Spinal cord (tissue), 10 donors: Measurements from ENCODE around the gene MON2. TPM values are rescaled to one million over a fixed set of nuclear protein-coding genes. Genes with fewer than 3 reads are reported as not detected.
A peak's percentile ranks its signal among the peaks of the same experiment; 100 is the strongest.

Experiments used
- DNase-seq, 6 donors: peaks; one replicate each; pipeline versions ENCODE4 v3.0.0 to v3.0.0-alpha.2; 2013 to 2015; ENCODE audit warnings: low spot score in 6 of 6, low read depth in 4 of 6
- H3K27ac ChIP-seq: one replicate; pipeline ENCODE4 v1.5.1; 2013; ENCODE audit warnings: low read depth, low read length, control low read depth
- H3K27me3 ChIP-seq: one replicate; pipeline ENCODE4 v1.6.1; 2013; ENCODE audit warnings: low read length; ENCODE audit not compliant: control insufficient read depth, insufficient read depth
- H3K36me3 ChIP-seq: one replicate; pipeline ENCODE4 v1.6.1; 2013; ENCODE audit warnings: low read length; ENCODE audit not compliant: control insufficient read depth, insufficient read depth
- H3K4me1 ChIP-seq: one replicate; pipeline ENCODE4 v1.6.1; 2013; ENCODE audit warnings: low read length; ENCODE audit not compliant: control insufficient read depth, insufficient read depth
- H3K4me3 ChIP-seq: one replicate; pipeline ENCODE4 v1.5.1; 2013; ENCODE audit warnings: low read depth, low read length, control low read depth
- H3K9me3 ChIP-seq: one replicate; pipeline ENCODE4 v1.6.1; 2013; ENCODE audit warnings: low read length; ENCODE audit not compliant: control insufficient read depth, insufficient read depth
- WGBS: methylation state at CpG from one replicate; pipeline ENCODE4 v1.1.5; 2013; ENCODE audit warnings: missing lambda C conversion rate; ENCODE audit not compliant: insufficient coverage; 5-methylcytosine and 5-hydroxymethylcytosine counted together
- long read RNA-seq, 4 donors: transcript quantifications; one replicate each; lab custom pipeline, GENCODE V29; 2026
- polyA plus RNA-seq, 2 donors: library from polyadenylated mRNA; unstranded; fragments of 120-200 nt; gene quantifications; one replicate each; pipeline ENCODE4 v1.2.1, GENCODE V29; 2013; ENCODE audit not compliant: insufficient read length in 2 of 2
- total RNA-seq, 2 donors: library from RNA; depleted of rRNA in 1 of 2; stranded (reverse); fragments of 120-200 nt in 1 of 2; fragments of >200 nt in 1 of 2; gene quantifications; one replicate each; pipeline versions ENCODE4 v1.2.3 to v1.2.4, GENCODE V29; 2013 to 2014
- donor health status: healthy.

MON2 gene
- total RNA-seq = 100 to 1,000 TPM in 1 of 2 donors, 10 to 100 TPM in 1; 42.9 to 130 TPM
- polyA plus RNA-seq = 10 to 100 TPM; 45.4 to 46.1 TPM
- long read RNA-seq, donor 1, full-length matches to known transcripts = 2 of 8 reads
- long read RNA-seq, donor 1, partial matches to known transcripts = 6 of 8 reads
- long read RNA-seq, donor 1, other reads (novel, unspliced or antisense) = 0 of 8 reads
- long read RNA-seq, donor 2, full-length matches to known transcripts = 1 of 1 reads
- long read RNA-seq, donor 2, partial matches to known transcripts = 0 of 1 reads
- long read RNA-seq, donor 2, other reads (novel, unspliced or antisense) = 0 of 1 reads
- long read RNA-seq, donor 3, full-length matches to known transcripts = 1 of 1 reads
- long read RNA-seq, donor 3, partial matches to known transcripts = 0 of 1 reads
- long read RNA-seq, donor 3, other reads (novel, unspliced or antisense) = 0 of 1 reads
- long read RNA-seq, donor 4, partial matches to known transcripts = 11 of 15 reads
- long read RNA-seq, donor 4, other reads (novel, unspliced or antisense) = 0 of 15 reads

DNA sequence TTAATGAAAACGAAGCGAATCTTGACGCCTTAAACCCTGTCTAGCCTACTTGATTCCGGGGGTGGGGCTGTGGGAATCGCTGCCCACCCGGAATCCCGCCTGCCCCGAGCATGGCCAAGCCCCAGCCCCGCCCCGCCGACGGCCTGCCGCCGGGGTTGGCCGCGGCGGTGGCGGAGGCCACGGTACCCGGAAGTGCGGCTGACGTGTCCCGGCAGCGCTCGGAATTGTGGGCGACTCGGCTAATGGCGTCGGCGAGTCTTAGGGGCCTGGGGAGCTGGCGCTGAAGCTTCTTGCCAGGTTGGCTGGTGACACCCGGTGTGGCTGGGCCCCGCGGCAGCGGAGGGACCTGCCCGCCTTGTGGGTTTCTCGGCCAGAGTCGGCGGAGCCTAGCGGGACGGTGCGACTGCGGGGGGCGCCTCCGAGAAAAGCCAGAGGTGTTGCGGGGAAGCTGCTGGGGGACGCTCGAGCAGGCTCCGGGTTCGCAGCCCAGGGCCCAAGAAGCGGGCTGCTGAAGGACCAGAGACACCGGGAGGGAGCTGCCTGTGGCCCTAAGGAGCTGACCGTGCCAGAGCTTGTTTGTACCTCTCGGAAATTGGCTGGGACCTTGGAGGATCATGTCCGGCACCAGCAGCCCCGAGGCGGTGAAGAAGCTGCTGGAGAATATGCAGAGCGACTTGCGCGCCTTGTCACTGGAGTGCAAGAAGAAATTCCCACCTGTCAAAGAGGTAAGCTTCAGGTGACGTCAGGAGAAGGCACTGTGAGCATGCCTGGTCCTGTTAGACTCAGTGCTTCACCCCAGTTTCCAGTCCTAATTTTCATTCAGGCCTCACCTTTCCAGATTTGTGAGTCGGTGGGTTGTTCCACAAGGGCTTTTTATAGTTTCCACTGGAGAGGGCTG is at the start of gene MON2:
MON2 (plus strand) TSS at position 233 of the 898 bp plus-strand sequence; CDS start at position 615, 382 bp downstream.
- H3K27me3 ChIP-seq = no peaks in the 10 kb centered on the region
- H3K27ac ChIP-seq = peak within 1 kb of the TSS; percentile 96
- peaks cover 9% of the 10 kb centered on the region for H3K4me1 ChIP-seq
- no peaks in the 10 kb centered on the region for H3K9me3 ChIP-seq
- peak; percentile 78 to 96 (median 85) for DNase-seq
- H3K4me3 ChIP-seq = peak within 1 kb of the TSS; percentile 91
- H3K36me3 ChIP-seq = peaks cover 2% of the 10 kb centered on the region
- WGBS = under 1% methylated on average over 60 of the region's 62 CpGs

GRCh38 chr12:62426089-62426488 is 40.5 kb upstream of the MON2 start:
- no CpG with 5 or more reads among the region's 3 CpGs for WGBS
- no peak for DNase-seq
- no peaks in the 10 kb centered on the region for H3K36me3 ChIP-seq

DNA sequence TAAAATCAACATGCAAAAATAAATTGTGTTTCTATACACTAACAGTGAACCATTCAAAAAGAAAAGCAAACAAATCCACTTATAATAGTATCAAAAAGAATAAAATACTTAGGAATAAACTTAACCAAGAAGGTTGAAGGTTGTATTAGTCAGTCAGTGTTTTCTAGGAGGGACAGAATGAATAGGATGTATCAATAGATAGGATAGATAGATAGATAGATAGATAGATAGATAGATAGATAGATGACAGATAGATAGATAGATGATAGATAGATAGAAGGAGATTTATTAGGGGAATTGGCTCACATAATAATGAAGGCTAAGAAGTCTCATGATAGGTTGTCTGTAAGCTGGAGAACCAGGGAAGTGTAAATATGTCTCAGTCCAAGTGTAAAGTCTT is 37.2 kb upstream of the MON2 start:
- peaks cover 4% of the 10 kb centered on the region for H3K27me3 ChIP-seq
- H3K9me3 ChIP-seq = no peaks in the 10 kb centered on the region
- H3K4me3 ChIP-seq = no peak overlapping the region
- H3K4me1 ChIP-seq = no peaks in the 10 kb centered on the region
- DNase-seq = no peak
- H3K36me3 ChIP-seq = no peaks in the 10 kb centered on the region
- H3K27ac ChIP-seq = no peak overlapping the region

More at GRCh38 chr12:62426089-62426488, 40.5 kb upstream of the MON2 start:
- Histone ChIP-seq H3K27ac (no peak overlapping the region), H3K9me3 (no peaks in the 10 kb centered on the region), H3K4me3 (no peak overlapping the region), H3K27me3 (no peaks in the 10 kb centered on the region), H3K4me1 (no peaks in the 10 kb centered on the region)

DNA sequence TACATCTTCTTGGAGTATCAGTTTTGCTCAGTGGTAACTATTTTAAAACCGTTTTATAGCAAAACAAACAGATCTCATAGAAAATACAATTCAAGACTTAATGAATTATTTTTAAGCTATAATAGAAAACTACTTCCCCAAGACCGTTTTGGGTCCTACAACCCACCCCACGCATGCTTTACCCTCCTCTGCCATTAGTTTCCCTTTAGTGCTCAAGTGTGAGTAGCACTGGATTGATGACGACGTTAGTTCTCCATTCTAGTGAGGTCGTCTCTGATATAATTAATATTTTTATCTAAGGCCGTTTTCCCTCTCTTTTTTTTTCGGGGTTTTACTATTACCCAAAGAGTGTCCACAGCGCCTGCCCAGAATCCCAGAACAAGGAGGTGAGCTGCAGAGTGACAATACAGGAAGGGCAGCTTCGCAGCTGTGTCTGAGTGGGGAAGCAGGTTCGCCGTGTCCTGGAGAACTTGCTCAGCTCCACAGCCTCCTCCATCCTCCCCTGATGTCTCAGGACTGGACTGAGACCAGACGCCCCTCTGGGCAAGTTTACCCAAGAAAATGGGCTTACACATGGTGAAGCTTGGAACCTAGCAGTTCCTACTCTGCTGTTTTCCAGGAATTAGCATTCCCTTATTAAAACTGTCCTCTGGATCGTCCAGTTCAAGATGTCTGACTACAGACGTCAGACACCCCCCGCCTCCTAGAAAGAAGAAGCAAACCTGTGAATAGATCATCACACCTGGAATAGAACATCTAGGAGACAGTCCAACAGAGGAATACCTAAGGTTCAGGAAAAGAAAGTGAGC is 31.9 kb upstream of the MON2 start:
- Histone ChIP-seq H3K4me3 (peak overlapping the region; percentile 42), H3K36me3 (no peaks in the 10 kb centered on the region), H3K27ac (no peak overlapping the region), H3K4me1 (peaks cover 11% of the 10 kb centered on the region), H3K27me3 (peaks cover 15% of the 10 kb centered on the region), H3K9me3 (no peaks in the 10 kb centered on the region)
- WGBS = 20% methylated on average over 4 of the region's 16 CpGs
- no peak for DNase-seq

GRCh38 chr12:62435303-62436163 is 31.1 kb upstream of the MON2 start:
- H3K9me3 ChIP-seq = no peaks in the 10 kb centered on the region
- peaks cover 11% of the 10 kb centered on the region for H3K4me1 ChIP-seq
- DNase-seq = peak; percentile 6 to 79 (median 27)
- no peaks in the 10 kb centered on the region for H3K36me3 ChIP-seq
- WGBS = under 1% methylated on average over 24 of the region's 29 CpGs
- H3K27ac ChIP-seq = no peak overlapping the region
- peaks cover 15% of the 10 kb centered on the region for H3K27me3 ChIP-seq
- peak overlapping the region; percentile 42 for H3K4me3 ChIP-seq

DNA sequence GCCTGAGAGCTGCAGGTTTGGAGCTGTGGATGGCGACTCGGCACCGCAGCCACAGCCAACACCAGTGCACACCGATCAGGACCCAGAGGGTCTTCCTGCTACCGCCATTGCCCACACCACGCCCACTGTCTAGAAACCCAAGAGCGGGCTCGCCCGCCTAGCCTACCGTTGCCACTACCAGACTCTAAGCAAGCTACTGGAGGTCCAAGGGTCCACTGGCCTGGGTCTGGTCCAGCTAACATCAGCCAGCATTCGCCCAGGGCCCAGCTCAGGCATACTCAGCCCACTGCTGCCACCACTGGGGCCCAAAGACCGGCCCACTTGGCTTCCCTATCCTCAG is 30.5 kb upstream of the MON2 start:
- H3K4me1 ChIP-seq = peaks cover 11% of the 10 kb centered on the region
- DNase-seq = no peak
- H3K4me3 ChIP-seq = no peak overlapping the region
- H3K27ac ChIP-seq = no peak overlapping the region
- 72% methylated on average over 12 of the region's 12 CpGs for WGBS
- H3K9me3 ChIP-seq = peaks cover 2% of the 10 kb centered on the region
- no peaks in the 10 kb centered on the region for H3K36me3 ChIP-seq
- H3K27me3 ChIP-seq = peaks cover 15% of the 10 kb centered on the region

DNA sequence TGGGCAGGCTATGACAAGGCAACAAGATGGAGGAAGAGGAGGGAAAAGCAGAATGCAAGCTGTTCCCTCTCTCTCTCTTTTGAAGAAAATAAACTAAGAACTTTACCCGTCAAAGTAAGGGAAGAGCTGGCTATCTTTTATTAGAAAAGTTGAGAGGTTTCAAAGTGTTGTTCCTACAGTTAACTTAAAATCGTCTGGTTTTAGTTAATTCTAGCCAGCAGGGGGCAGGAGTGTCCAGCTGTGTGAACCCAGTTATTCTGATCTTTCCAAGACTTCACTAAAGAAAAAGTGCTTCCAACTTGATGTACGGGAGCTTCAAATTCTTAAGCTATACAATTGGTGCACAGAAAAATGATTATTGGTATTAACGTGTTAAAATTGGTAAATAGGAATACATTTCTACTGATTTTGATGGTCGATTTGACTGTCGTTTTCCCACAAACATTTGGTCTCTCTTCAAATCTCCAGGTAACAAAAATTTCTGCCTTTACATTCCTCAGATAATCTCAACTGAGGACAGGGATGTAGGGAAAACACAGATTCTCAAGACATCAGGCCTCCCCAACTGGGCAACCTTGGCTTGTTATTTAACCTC is 28.4 kb upstream of the MON2 start:
- H3K27me3 ChIP-seq = peaks cover 15% of the 10 kb centered on the region
- peaks cover 11% of the 10 kb centered on the region for H3K4me1 ChIP-seq
- peak in 5 of 6 donors; percentile 26 to 83 (median 38) for DNase-seq
- 0% methylated on average over 1 of the region's 6 CpGs for WGBS
- no peak overlapping the region for H3K4me3 ChIP-seq
- no peaks in the 10 kb centered on the region for H3K36me3 ChIP-seq
- peaks cover 3% of the 10 kb centered on the region for H3K9me3 ChIP-seq
- no peak overlapping the region for H3K27ac ChIP-seq

- Histone ChIP-seq H3K4me3 (no peak overlapping the region), H3K27ac (no peak overlapping the region), H3K4me1 (no peaks in the 10 kb centered on the region), H3K36me3 (no peaks in the 10 kb centered on the region), H3K27me3 (no peaks in the 10 kb centered on the region), H3K9me3 (no peaks in the 10 kb centered on the region)
- no CpG with 5 or more reads among the region's 2 CpGs for WGBS
- DNase-seq = no peak
Measured at GRCh38 chr12:62446754-62447452, 19.7 kb upstream of the MON2 start.
